Smooth muscle cell (in vitro differentiated cells): ENCODE data around the gene ZNF423. TPM values are rescaled to one million over a fixed set of nuclear protein-coding genes. Genes with fewer than 3 reads are reported as not detected.
A peak's percentile ranks its signal among the peaks of the same experiment; 100 is the strongest.

Experiments used
- DNase-seq: peaks from one replicate; lab custom pipeline; 2025; ENCODE audit not compliant: unreplicated experiment; lab: John Stamatoyannopoulos, UW
- H2AFZ ChIP-seq: fragments of 200-600 bp; sonication (generic); 2 replicates; pipeline ENCODE4 v1.6.0; 2016; ENCODE audit warnings: antibody characterized with exemption, low read depth, mild to moderate bottlenecking
- H3F3A ChIP-seq: fragments of 200-600 bp; sonication (generic); 2 replicates; pipeline ENCODE4 v1.6.0; 2017; ENCODE audit warnings: antibody characterized with exemption, low read depth
- H3K27ac ChIP-seq: fragments of 200-600 bp; sonication (generic); 2 replicates; pipeline ENCODE4 v1.5.1; 2016; ENCODE audit warnings: low read depth, mild to moderate bottlenecking
- H3K27me3 ChIP-seq: fragments of 200-600 bp; sonication (generic); 2 replicates; pipeline ENCODE4 v1.6.1; 2016; ENCODE audit warnings: low read depth, mild to moderate bottlenecking
- H3K36me3 ChIP-seq: fragments of 200-600 bp; sonication (generic); 2 replicates; pipeline ENCODE4 v1.5.1; 2016; ENCODE audit warnings: low read depth
- H3K4me1 ChIP-seq: fragments of 200-600 bp; sonication (generic); 2 replicates; pipeline ENCODE4 v1.5.1; 2016; ENCODE audit warnings: low read depth
- H3K4me2 ChIP-seq: fragments of 200-600 bp; sonication (generic); 2 replicates; pipeline ENCODE4 v1.6.0; 2016; ENCODE audit warnings: mild to moderate bottlenecking
- H3K4me3 ChIP-seq: fragments of 200-600 bp; sonication (generic); 2 replicates; pipeline ENCODE4 v1.5.1; 2016; ENCODE audit warnings: mild to moderate bottlenecking
- H3K79me2 ChIP-seq: fragments of 200-600 bp; sonication (generic); 2 replicates; pipeline ENCODE4 v1.6.0; 2016; ENCODE audit warnings: low read depth, mild to moderate bottlenecking
- H3K9ac ChIP-seq: fragments of 200-600 bp; sonication (generic); 2 replicates; pipeline ENCODE4 v1.6.0; 2016; ENCODE audit warnings: low read depth
- H3K9me3 ChIP-seq: fragments of 200-600 bp; sonication (generic); replicated peaks from 2 replicates; pipeline ENCODE4 v1.5.1; 2016; ENCODE audit warnings: low read depth
- H4K20me1 ChIP-seq: fragments of 200-600 bp; sonication (generic); 2 replicates; pipeline ENCODE4 v1.6.0; 2016; ENCODE audit warnings: low read depth
- CTCF ChIP-seq: fragments of 200-600 bp; sonication (generic); IDR thresholded peaks from 2 replicates; pipeline ENCODE4 v1.5.1; 2017; ENCODE audit warnings: borderline replicate concordance, mild to moderate bottlenecking, antibody characterized with exemption; ENCODE audit not compliant: insufficient read depth, poor library complexity, severe bottlenecking
- WGBS: methylation state at CpG from one replicate; pipeline ENCODE4 v1.1.7; 2016; ENCODE audit warnings: low lambda C conversion rate; 5-methylcytosine and 5-hydroxymethylcytosine counted together
- polyA plus RNA-seq: library from polyadenylated mRNA; unstranded; fragments of >200 nt; fragmentation: Nextera tagmentation; extraction: Ambion mirVana; gene quantifications from 2 replicates; pipeline ENCODE4 v1.2.1, GENCODE V29; 2016
- total RNA-seq: library from RNA; depleted of rRNA; stranded (reverse); fragments of >200 nt; gene quantifications from 2 replicates; pipeline ENCODE4 v1.2.3, GENCODE V29; 2014

The ZNF423 gene
- total and polyA plus RNA-seq, 2 experiments from 2014 or later: 6.9 to 7.0 TPM

DNA sequence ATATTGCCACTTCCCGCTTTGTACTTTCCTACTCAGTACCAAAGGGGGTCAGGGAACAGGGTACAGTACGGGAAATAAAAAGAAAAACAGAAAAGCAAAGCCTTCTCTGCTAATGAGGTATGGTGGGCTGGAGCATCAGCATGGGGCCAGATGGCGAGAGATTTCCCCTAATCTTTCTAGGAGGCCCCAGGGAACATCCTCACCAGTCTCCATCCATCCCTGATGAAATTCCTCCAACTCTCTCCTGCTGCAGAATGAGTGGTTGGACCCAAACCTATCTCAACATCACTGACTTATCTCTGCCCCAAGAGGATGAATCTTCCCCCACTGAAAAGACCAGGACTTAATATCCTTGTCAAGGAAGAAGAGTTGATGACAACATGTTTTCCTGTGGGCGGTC lies 296.7 kb downstream of the ZNF423 start:
- Histone ChIP-seq H3K4me1 (peaks cover 15% of the 10 kb centered on the region), H3K36me3 (no peaks in the 10 kb centered on the region), H3K9ac (no peak overlapping the region), H3K4me3 (no peak overlapping the region), H3K27ac (no peak overlapping the region), H3K27me3 (no peaks in the 10 kb centered on the region), H3F3A (no peaks in the 10 kb centered on the region), H3K9me3 (no peaks in the 10 kb centered on the region), H2AFZ (no peak overlapping the region), H4K20me1 (peaks cover 19% of the 10 kb centered on the region), H3K79me2 (no peaks in the 10 kb centered on the region), H3K4me2 (no peak overlapping the region)
- TF ChIP-seq CTCF: no peak
- WGBS: 100% methylated on average over 4 of the region's 4 CpGs
- no peak for DNase-seq

DNA sequence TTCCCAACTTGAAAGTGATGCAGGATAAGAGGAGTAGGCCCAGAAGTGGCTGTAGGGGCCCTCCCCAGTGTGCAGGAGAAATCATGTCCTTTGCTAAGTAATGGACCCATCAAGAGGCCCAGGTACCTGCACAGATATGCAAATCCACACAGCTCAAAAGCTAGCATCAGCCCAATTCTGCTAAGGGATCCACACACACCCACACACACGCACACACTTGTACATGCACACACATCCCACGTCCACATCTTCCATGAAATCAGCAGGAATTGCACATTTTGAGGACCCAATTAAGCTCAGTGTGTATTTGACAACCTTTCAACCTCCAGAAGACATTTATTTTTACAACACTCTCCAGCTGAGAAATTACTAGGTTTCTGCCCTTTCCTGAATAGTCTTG lies 297.5 kb downstream of the ZNF423 start:
- Histone ChIP-seq H2AFZ (no peak overlapping the region), H3K4me2 (no peak overlapping the region), H3K9me3 (no peaks in the 10 kb centered on the region), H3K36me3 (no peaks in the 10 kb centered on the region), H3K27ac (no peak overlapping the region), H3K27me3 (no peaks in the 10 kb centered on the region), H3K4me3 (no peak overlapping the region), H3K4me1 (peaks cover 15% of the 10 kb centered on the region), H4K20me1 (peaks cover 14% of the 10 kb centered on the region), H3F3A (no peaks in the 10 kb centered on the region), H3K9ac (no peak overlapping the region), H3K79me2 (no peaks in the 10 kb centered on the region)
- DNase-seq: no peak
- TF ChIP-seq CTCF: no peak
- 93% methylated on average over 2 of the region's 2 CpGs for WGBS

DNA sequence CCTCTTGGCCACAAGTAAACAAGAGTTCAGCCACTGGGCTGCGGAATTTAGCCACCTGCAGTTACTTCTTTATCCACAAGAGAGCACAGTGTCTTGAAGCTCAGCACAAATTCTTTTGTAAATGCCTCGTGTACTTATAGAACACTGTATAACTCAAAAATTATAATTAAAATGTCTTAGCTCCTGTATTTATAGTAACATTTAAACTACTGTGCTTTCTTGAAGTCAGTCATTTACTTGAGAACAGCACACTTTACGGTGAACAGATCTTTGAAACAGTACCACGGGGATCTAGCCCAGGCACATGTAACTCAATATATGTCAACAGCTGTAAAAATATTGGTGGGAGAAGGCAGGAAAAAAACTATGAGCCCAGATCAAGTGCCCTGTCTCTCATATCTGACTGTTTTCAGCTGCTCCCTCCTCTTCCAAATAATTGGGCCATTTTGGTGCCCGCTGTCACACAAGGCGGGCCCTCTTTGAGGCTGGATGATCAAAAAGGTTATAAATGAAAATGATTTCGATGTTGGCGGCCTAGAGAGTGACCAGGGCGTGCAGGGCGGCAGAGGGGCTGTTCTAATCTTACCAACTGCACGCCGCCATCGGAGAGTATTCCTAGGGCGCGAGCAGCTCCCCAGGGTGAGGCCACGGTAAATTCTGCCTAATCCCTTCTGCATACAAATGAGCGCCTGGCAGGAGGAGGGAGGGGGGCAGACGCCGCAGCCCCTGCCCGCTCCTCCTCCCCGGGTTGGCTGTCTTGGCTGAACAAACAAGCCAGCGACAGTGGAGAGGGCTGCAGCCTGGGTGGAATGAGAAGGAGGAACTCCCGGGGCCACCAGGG lies 299.1 kb downstream of the ZNF423 start:
- H3K27me3 ChIP-seq: no peaks in the 10 kb centered on the region
- no peak overlapping the region for H2AFZ ChIP-seq
- 24% methylated on average over 23 of the region's 23 CpGs for WGBS
- no peaks in the 10 kb centered on the region for H3F3A ChIP-seq
- DNase-seq: no peak
- H3K9ac ChIP-seq: no peak overlapping the region
- peak overlapping the region; percentile 75 for H3K4me2 ChIP-seq
- peaks cover 14% of the 10 kb centered on the region for H4K20me1 ChIP-seq
- H3K36me3 ChIP-seq: no peaks in the 10 kb centered on the region
- no peaks in the 10 kb centered on the region for H3K79me2 ChIP-seq
- H3K4me1 ChIP-seq: peaks cover 15% of the 10 kb centered on the region
- peak overlapping the region; percentile 21 for H3K4me3 ChIP-seq
- no peak overlapping the region for H3K27ac ChIP-seq
- H3K9me3 ChIP-seq: no peaks in the 10 kb centered on the region
- TF ChIP-seq CTCF: peak; percentile 60

GRCh38 chr16:49556249-49556605 lies 299.7 kb downstream of the ZNF423 start:
- Histone ChIP-seq H3K4me3 (no peak overlapping the region), H4K20me1 (peaks cover 14% of the 10 kb centered on the region), H3K4me2 (no peak overlapping the region), H3K27ac (no peak overlapping the region), H3F3A (no peaks in the 10 kb centered on the region), H3K4me1 (peaks cover 15% of the 10 kb centered on the region), H3K79me2 (no peaks in the 10 kb centered on the region), H3K27me3 (no peaks in the 10 kb centered on the region), H3K9ac (no peak overlapping the region), H3K36me3 (no peaks in the 10 kb centered on the region), H3K9me3 (no peaks in the 10 kb centered on the region), H2AFZ (no peak overlapping the region)
- no peak for DNase-seq
- 91% methylated on average over 4 of the region's 4 CpGs for WGBS
- TF ChIP-seq CTCF: no peak
